HuH-7 (cell line): ENCODE measurements around the gene COG8.
"Not testable (repeated sequence)": the region's sequence is repeated elsewhere in the genome, so short reads cannot be mapped to it uniquely, and the experiment has no call there.

Experiments
- DNase-seq: peaks from one replicate; pipeline ENCODE4 v3.0.0; 2011; ENCODE audit warnings: low spot score

The COG8 gene

GRCh38 chr16:69339289-69340094 lies at the start of gene COG8, which contains the start of gene NIP7:
Gene COG8 (minus strand): TSS chr16:69339564. CDS start chr16:69339552, 12 bp downstream.
Gene NIP7 (plus strand): TSS chr16:69339772. CDS start chr16:69339830, 58 bp downstream.
- DNase-seq, result peak; percentile 98

- DNase-seq, result no peak
Observed at GRCh38 chr16:69386596-69386995, 47.2 kb upstream of the COG8 start.

- DNase-seq, result no peak
Observed at GRCh38 chr16:69384974-69385373, 45.6 kb upstream of the COG8 start.

GRCh38 chr16:69382421-69382820 lies 43.1 kb upstream of the COG8 start:
- DNase-seq, result no peak

GRCh38 chr16:69381231-69381630 lies 41.9 kb upstream of the COG8 start:
- no peak for DNase-seq

- DNase-seq, result no peak
Observed at GRCh38 chr16:69378760-69379159, 39.4 kb upstream of the COG8 start.

GRCh38 chr16:69378036-69378435 lies 38.7 kb upstream of the COG8 start:
- DNase-seq, result no peak

- no peak for DNase-seq
Observed at GRCh38 chr16:69376393-69377059, 37.2 kb upstream of the COG8 start.

GRCh38 chr16:69373019-69373418 lies 33.7 kb upstream of the COG8 start:
- peak; percentile 52 for DNase-seq

- no peak for DNase-seq
Observed at GRCh38 chr16:69371564-69371963, 32.2 kb upstream of the COG8 start.

GRCh38 chr16:69368866-69369265 lies 29.5 kb upstream of the COG8 start:
- no peak for DNase-seq

GRCh38 chr16:69367980-69368379 lies 28.6 kb upstream of the COG8 start:
- no peak for DNase-seq

GRCh38 chr16:69366431-69366830 lies 27.1 kb upstream of the COG8 start:
- no peak for DNase-seq

GRCh38 chr16:69365901-69366300 lies 26.5 kb upstream of the COG8 start:
- no peak for DNase-seq

GRCh38 chr16:69364088-69364487 lies 24.7 kb upstream of the COG8 start:
- no peak for DNase-seq

GRCh38 chr16:69363281-69363717 lies 23.9 kb upstream of the COG8 start:
- DNase-seq, result no peak

GRCh38 chr16:69360070-69360469 lies 20.7 kb upstream of the COG8 start:
- not testable (repeated sequence) for DNase-seq

- peak; percentile 85 for DNase-seq
Observed at GRCh38 chr16:69351309-69352027, 12.1 kb upstream of the COG8 start, which contains the start of gene TMED6. Gene TMED6 (minus strand): TSS chr16:69351786. CDS start chr16:69351753, 33 bp downstream.

- no peak for DNase-seq
Observed at GRCh38 chr16:69350536-69351133, 11.3 kb upstream of the COG8 start.

- DNase-seq, result no peak
Observed at GRCh38 chr16:69349536-69349935, 10.2 kb upstream of the COG8 start.

- no peak for DNase-seq
Observed at GRCh38 chr16:69348222-69348621, 8.9 kb upstream of the COG8 start.

- DNase-seq, result no peak
Observed at GRCh38 chr16:69346683-69347082, 7.3 kb upstream of the COG8 start.
